H1 (cell line): ENCODE results near the gene CRTAP. TPM values are rescaled to one million over a fixed set of nuclear protein-coding genes. Genes with fewer than 3 reads are reported as not detected.

Source experiments
- polyA plus RNA-seq, 7 experiments: library from polyadenylated mRNA; depleted of rRNA in 3 of 7; stranded (reverse) in 5 of 7; unstranded in 2 of 7; fragments of >200 nt in 5 of 7; fragments of 200-250 nt in 2 of 7; gene quantifications; 1 replicate in 5 of 7; 2 replicates in 1 of 7; 4 replicates in 1 of 7; pipeline versions ENCODE4 v1.2.1 to v1.2.3, GENCODE V29; 2011 to 2013; ENCODE audit warnings: missing spikeins in 2 of 7, mixed read lengths in 2 of 7
- total RNA-seq: library from RNA; stranded (reverse); fragmentation: NEBNext Ultra II Directional; extraction: Animal tissue kit (Norgen Biotek cat#: 25700); gene quantifications from 2 replicates; pipeline ENCODE4 v1.2.1, GENCODE V29; 2021
- TF ChIP-seq, protein P1 (sequence below): fragments of 300-600 bp; sonication (generic); IDR thresholded peaks from 2 replicates; pipeline ENCODE4 v1.7.1; 2012; ENCODE audit warnings: low read length, moderate library complexity, mild to moderate bottlenecking, inconsistent platforms; ENCODE audit not compliant: insufficient replicate concordance

The CRTAP gene
- total and polyA plus RNA-seq, 2 of the 8 experiments (the other 6 are each of a cell fraction or from before 2014, with no cell fraction given), result 159 to 188 TPM

DNA sequence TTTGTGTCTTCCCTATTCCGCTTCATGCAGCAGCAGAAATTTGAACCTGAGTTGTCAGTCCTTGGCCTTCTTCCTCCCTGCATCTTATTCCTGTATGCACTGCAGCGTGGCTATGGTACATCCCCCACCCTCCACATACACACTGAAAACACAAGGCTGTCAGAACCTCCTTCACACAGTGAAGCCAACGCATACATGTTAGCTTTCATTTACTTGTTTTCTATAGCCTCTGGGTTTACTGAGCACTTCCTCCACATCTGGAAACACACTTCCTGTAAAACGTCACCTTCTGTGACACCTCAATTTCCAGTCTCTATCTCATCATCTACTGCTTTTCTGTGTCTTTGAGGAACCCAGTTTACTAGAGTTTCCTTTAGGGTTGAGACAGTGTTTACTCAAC is 57.8 kb downstream of the CRTAP start (continued):
- TF ChIP-seq, protein P1, sequence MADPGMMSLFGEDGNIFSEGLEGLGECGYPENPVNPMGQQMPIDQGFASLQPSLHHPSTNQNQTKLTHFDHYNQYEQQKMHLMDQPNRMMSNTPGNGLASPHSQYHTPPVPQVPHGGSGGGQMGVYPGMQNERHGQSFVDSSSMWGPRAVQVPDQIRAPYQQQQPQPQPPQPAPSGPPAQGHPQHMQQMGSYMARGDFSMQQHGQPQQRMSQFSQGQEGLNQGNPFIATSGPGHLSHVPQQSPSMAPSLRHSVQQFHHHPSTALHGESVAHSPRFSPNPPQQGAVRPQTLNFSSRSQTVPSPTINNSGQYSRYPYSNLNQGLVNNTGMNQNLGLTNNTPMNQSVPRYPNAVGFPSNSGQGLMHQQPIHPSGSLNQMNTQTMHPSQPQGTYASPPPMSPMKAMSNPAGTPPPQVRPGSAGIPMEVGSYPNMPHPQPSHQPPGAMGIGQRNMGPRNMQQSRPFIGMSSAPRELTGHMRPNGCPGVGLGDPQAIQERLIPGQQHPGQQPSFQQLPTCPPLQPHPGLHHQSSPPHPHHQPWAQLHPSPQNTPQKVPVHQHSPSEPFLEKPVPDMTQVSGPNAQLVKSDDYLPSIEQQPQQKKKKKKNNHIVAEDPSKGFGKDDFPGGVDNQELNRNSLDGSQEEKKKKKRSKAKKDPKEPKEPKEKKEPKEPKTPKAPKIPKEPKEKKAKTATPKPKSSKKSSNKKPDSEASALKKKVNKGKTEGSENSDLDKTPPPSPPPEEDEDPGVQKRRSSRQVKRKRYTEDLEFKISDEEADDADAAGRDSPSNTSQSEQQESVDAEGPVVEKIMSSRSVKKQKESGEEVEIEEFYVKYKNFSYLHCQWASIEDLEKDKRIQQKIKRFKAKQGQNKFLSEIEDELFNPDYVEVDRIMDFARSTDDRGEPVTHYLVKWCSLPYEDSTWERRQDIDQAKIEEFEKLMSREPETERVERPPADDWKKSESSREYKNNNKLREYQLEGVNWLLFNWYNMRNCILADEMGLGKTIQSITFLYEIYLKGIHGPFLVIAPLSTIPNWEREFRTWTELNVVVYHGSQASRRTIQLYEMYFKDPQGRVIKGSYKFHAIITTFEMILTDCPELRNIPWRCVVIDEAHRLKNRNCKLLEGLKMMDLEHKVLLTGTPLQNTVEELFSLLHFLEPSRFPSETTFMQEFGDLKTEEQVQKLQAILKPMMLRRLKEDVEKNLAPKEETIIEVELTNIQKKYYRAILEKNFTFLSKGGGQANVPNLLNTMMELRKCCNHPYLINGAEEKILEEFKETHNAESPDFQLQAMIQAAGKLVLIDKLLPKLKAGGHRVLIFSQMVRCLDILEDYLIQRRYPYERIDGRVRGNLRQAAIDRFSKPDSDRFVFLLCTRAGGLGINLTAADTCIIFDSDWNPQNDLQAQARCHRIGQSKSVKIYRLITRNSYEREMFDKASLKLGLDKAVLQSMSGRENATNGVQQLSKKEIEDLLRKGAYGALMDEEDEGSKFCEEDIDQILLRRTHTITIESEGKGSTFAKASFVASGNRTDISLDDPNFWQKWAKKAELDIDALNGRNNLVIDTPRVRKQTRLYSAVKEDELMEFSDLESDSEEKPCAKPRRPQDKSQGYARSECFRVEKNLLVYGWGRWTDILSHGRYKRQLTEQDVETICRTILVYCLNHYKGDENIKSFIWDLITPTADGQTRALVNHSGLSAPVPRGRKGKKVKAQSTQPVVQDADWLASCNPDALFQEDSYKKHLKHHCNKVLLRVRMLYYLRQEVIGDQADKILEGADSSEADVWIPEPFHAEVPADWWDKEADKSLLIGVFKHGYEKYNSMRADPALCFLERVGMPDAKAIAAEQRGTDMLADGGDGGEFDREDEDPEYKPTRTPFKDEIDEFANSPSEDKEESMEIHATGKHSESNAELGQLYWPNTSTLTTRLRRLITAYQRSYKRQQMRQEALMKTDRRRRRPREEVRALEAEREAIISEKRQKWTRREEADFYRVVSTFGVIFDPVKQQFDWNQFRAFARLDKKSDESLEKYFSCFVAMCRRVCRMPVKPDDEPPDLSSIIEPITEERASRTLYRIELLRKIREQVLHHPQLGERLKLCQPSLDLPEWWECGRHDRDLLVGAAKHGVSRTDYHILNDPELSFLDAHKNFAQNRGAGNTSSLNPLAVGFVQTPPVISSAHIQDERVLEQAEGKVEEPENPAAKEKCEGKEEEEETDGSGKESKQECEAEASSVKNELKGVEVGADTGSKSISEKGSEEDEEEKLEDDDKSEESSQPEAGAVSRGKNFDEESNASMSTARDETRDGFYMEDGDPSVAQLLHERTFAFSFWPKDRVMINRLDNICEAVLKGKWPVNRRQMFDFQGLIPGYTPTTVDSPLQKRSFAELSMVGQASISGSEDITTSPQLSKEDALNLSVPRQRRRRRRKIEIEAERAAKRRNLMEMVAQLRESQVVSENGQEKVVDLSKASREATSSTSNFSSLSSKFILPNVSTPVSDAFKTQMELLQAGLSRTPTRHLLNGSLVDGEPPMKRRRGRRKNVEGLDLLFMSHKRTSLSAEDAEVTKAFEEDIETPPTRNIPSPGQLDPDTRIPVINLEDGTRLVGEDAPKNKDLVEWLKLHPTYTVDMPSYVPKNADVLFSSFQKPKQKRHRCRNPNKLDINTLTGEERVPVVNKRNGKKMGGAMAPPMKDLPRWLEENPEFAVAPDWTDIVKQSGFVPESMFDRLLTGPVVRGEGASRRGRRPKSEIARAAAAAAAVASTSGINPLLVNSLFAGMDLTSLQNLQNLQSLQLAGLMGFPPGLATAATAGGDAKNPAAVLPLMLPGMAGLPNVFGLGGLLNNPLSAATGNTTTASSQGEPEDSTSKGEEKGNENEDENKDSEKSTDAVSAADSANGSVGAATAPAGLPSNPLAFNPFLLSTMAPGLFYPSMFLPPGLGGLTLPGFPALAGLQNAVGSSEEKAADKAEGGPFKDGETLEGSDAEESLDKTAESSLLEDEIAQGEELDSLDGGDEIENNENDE, result no peak
- TF ChIP-seq, all 59 proteins: peak for 0
